H9 (cell line): Measurements from ENCODE around the gene WNT3. TPM values are rescaled to one million over a fixed set of nuclear protein-coding genes. Genes with fewer than 3 reads are reported as not detected.

Experiments
- DNase-seq: peaks from one replicate; pipeline ENCODE4 v3.0.0-alpha.2; 2017
- H2AFZ ChIP-seq: one replicate; pipeline ENCODE4 v1.6.1; 2013; ENCODE audit warnings: mild to moderate bottlenecking, low read length, control low read depth, moderate library complexity
- H2AK5ac ChIP-seq: 2 replicates; pipeline ENCODE4 v1.6.1; 2013; ENCODE audit warnings: low read length, control low read depth, mixed read lengths; ENCODE audit not compliant: insufficient read length
- H2BK120ac ChIP-seq: one replicate; pipeline ENCODE4 v1.6.1; 2013; ENCODE audit warnings: low read depth, mild to moderate bottlenecking, low read length, control low read depth, inconsistent platforms; ENCODE audit not compliant: poor library complexity, severe bottlenecking
- H2BK12ac ChIP-seq: 2 replicates; pipeline ENCODE4 v1.6.1; 2013; ENCODE audit warnings: low read length, control low read depth, mixed read lengths, low read depth; ENCODE audit not compliant: insufficient read length
- H2BK15ac ChIP-seq: 2 replicates; pipeline ENCODE4 v1.6.1; 2013; ENCODE audit warnings: low read depth, low read length, control low read depth
- H2BK20ac ChIP-seq: one replicate; pipeline ENCODE4 v1.6.1; 2013; ENCODE audit warnings: low read depth, mild to moderate bottlenecking, low read length, control low read depth, inconsistent platforms; ENCODE audit not compliant: poor library complexity, severe bottlenecking
- H2BK5ac ChIP-seq: 2 replicates; pipeline ENCODE4 v1.6.1; 2013; ENCODE audit warnings: low read length, control low read depth, mixed read lengths; ENCODE audit not compliant: insufficient read length
- H3K14ac ChIP-seq: 2 replicates; pipeline ENCODE4 v1.6.1; 2013; ENCODE audit warnings: low read length, control low read depth; ENCODE audit not compliant: insufficient read depth
- H3K18ac ChIP-seq: 2 replicates; pipeline ENCODE4 v1.6.1; 2013; ENCODE audit warnings: low read depth, mild to moderate bottlenecking, mixed read lengths, low read length, control low read depth; ENCODE audit not compliant: insufficient read length
- H3K23ac ChIP-seq: 2 replicates; pipeline ENCODE4 v1.6.1; 2013; ENCODE audit warnings: low read length, control low read depth, mixed read lengths, low read depth; ENCODE audit not compliant: insufficient read length
- H3K23me2 ChIP-seq: 2 replicates; pipeline ENCODE4 v1.6.1; 2013; ENCODE audit warnings: low read depth, mild to moderate bottlenecking, mixed read lengths, low read length, control low read depth; ENCODE audit not compliant: insufficient read length, poor library complexity, severe bottlenecking
- H3K27ac ChIP-seq: 2 replicates; pipeline ENCODE4 v1.5.1; 2013; ENCODE audit warnings: low read length, control low read depth, mixed read lengths, low read depth; ENCODE audit not compliant: insufficient read length
- H3K27me3 ChIP-seq: 2 replicates; pipeline ENCODE4 v1.6.1; 2013; ENCODE audit warnings: low read length, control low read depth, inconsistent platforms; ENCODE audit not compliant: insufficient read depth
- H3K4ac ChIP-seq: 2 replicates; pipeline ENCODE4 v1.6.1; 2013; ENCODE audit warnings: low read depth, mild to moderate bottlenecking, control low read depth, inconsistent platforms, low read length, moderate library complexity
- H3K4me1 ChIP-seq: 2 replicates; pipeline ENCODE4 v1.6.1; 2013; ENCODE audit warnings: low read length, control low read depth, inconsistent platforms; ENCODE audit not compliant: insufficient read depth
- H3K4me2 ChIP-seq: 2 replicates; pipeline ENCODE4 v1.6.1; 2013; ENCODE audit warnings: low read length, control low read depth, mixed read lengths; ENCODE audit not compliant: insufficient read length, insufficient read depth
- H3K56ac ChIP-seq: 2 replicates; pipeline ENCODE4 v1.6.1; 2013; ENCODE audit warnings: low read depth, mild to moderate bottlenecking, mixed read lengths, low read length, control low read depth; ENCODE audit not compliant: insufficient read length
- H3K79me1 ChIP-seq: 2 replicates; pipeline ENCODE4 v1.6.1; 2013; ENCODE audit warnings: low read depth, mild to moderate bottlenecking, moderate library complexity, low read length, control low read depth, inconsistent platforms; ENCODE audit not compliant: insufficient read depth, poor library complexity, severe bottlenecking
- H3K79me2 ChIP-seq: 2 replicates; pipeline ENCODE4 v1.6.1; 2013; ENCODE audit warnings: low read length, control low read depth, inconsistent platforms; ENCODE audit not compliant: insufficient read depth
- H3K9ac ChIP-seq: 2 replicates; pipeline ENCODE4 v1.6.1; 2013; ENCODE audit warnings: low read length, control low read depth, mixed read lengths; ENCODE audit not compliant: insufficient read length; ENCODE audit errors: extremely low read depth
- H3K9me3 ChIP-seq: one replicate; pipeline ENCODE4 v1.6.1; 2013; ENCODE audit warnings: low read depth, low read length, inconsistent platforms; ENCODE audit not compliant: control insufficient read depth
- H3T11ph ChIP-seq: one replicate; pipeline ENCODE4 v1.6.1; 2013; ENCODE audit warnings: mild to moderate bottlenecking, low read length, control low read depth, inconsistent platforms
- H4K20me1 ChIP-seq: one replicate; pipeline ENCODE4 v1.6.1; 2013; ENCODE audit not compliant: control insufficient read depth, insufficient read length, insufficient read depth
- H4K5ac ChIP-seq: 2 replicates; pipeline ENCODE4 v1.6.1; 2013; ENCODE audit warnings: low read depth, mild to moderate bottlenecking, mixed read lengths, low read length, control low read depth; ENCODE audit not compliant: insufficient read length
- H4K8ac ChIP-seq: replicated peaks from 2 replicates; pipeline ENCODE4 v1.6.1; 2013; ENCODE audit warnings: low read length, control low read depth, mixed read lengths, low read depth; ENCODE audit not compliant: insufficient read length
- H4K91ac ChIP-seq: 2 replicates; pipeline ENCODE4 v1.6.1; 2013; ENCODE audit warnings: low read depth, mild to moderate bottlenecking, moderate library complexity, mixed read lengths, low read length, control low read depth; ENCODE audit not compliant: insufficient read length
- H3K27ac Mint-ChIP-seq, 3 experiments: 2 replicates in 2 of 3; 3 replicates in 1 of 3; pipeline ENCODE4 v1.8.0; 2020 to 2021; ENCODE audit warnings: mixed read lengths in 3 of 3, mild to moderate bottlenecking in 1 of 3, moderate library complexity in 1 of 3
- H3K27me3 Mint-ChIP-seq: 2 replicates; pipeline ENCODE4 v1.8.0; 2021; ENCODE audit warnings: low read depth, mild to moderate bottlenecking, moderate library complexity, mixed read lengths
- H3K36me3 Mint-ChIP-seq, 3 experiments: 2 replicates in 2 of 3; 3 replicates in 1 of 3; pipeline ENCODE4 v1.8.0; 2020 to 2021; ENCODE audit warnings: low read depth in 3 of 3, mixed read lengths in 3 of 3; ENCODE audit not compliant: insufficient read depth in 1 of 3
- H3K4me1 Mint-ChIP-seq, 2 experiments: 2 replicates each; pipeline ENCODE4 v1.8.0; 2020; ENCODE audit warnings: mixed read lengths in 2 of 2
- H3K4me3 Mint-ChIP-seq, 2 experiments: 2 replicates in 1 of 2; 3 replicates in 1 of 2; pipeline ENCODE4 v1.8.0; 2020 to 2021; ENCODE audit warnings: mild to moderate bottlenecking in 2 of 2, mixed read lengths in 2 of 2, moderate library complexity in 1 of 2
- H3K9me3 Mint-ChIP-seq, 2 experiments: 2 replicates in 1 of 2; 3 replicates in 1 of 2; pipeline ENCODE4 v1.8.0; 2020; ENCODE audit warnings: mild to moderate bottlenecking in 2 of 2, mixed read lengths in 2 of 2, moderate library complexity in 1 of 2
- CTCF ChIP-seq: fragments of 200-600 bp; sonication (generic); conservative IDR thresholded peaks from 3 replicates; pipeline ENCODE4 v1.8.0; 2021; ENCODE audit warnings: antibody characterized with exemption, mild to moderate bottlenecking
- WGBS: extraction: QIAGEN DNeasy Blood & Tissue Kit; methylation state at CpG from one replicate; pipeline ENCODE4 v1.1.7; 2013; ENCODE audit warnings: missing lambda C conversion rate, low lambda C conversion rate, mixed read lengths; ENCODE audit not compliant: insufficient read length; ENCODE audit errors: extremely low coverage; 5-methylcytosine and 5-hydroxymethylcytosine counted together
- total RNA-seq: library from RNA; stranded (reverse); gene quantifications from 2 replicates; pipeline ENCODE4 v1.2.1, GENCODE V29; 2021

Gene WNT3
- total RNA-seq, 1 experiment from 2014 or later = 22.4 TPM

- Histone ChIP-seq H4K8ac (no peak overlapping the region), H4K5ac (no peak overlapping the region), H3K79me1 (no peaks in the 10 kb centered on the region), H4K20me1 (no peaks in the 10 kb centered on the region), H3K4me1 (0 out of 2 replicates have a peak, but pooled peaks cover 2% of the 10 kb centered on the region), H3K79me2 (no peaks in the 10 kb centered on the region), H3K27ac (no peak overlapping the region), H3K4ac (no peak overlapping the region), H2BK120ac (no peak overlapping the region), H3K9me3 (no peaks in the 10 kb centered on the region), H3K14ac (no peak overlapping the region), H3K18ac (no peak overlapping the region), H3K56ac (no peak overlapping the region), H3K9ac (no peak overlapping the region), H3K23ac (no peak overlapping the region), H3K27me3 (no peaks in the 10 kb centered on the region; the same call in 1 of the 2 replicates), H2AK5ac (no peak overlapping the region), H2BK5ac (no peak overlapping the region), H2BK12ac (no peak overlapping the region), H3T11ph (no peak overlapping the region), H4K91ac (no peak overlapping the region), H3K23me2 (no peaks in the 10 kb centered on the region), H2BK20ac (no peak overlapping the region), H2BK15ac (no peak overlapping the region), H3K4me2 (no peak overlapping the region), H2AFZ (no peak overlapping the region)
- no CpG with 5 or more reads among the region's 8 CpGs for WGBS
- peaks cover 5 to 12% of the 10 kb centered on the region in 2 experiments; a peak in 4 of 5 replicates for H3K9me3 Mint-ChIP-seq
- H3K4me1 Mint-ChIP-seq = peaks cover 25 to 40% of the 10 kb centered on the region in 2 experiments
- H3K36me3 Mint-ChIP-seq = peaks cover 2 to 20% (median 9%) of the 10 kb centered on the region in 3 experiments; a peak in 5 of 7 replicates
- H3K27me3 Mint-ChIP-seq = peaks cover 76% of the 10 kb centered on the region
- no peak overlapping the region for H3K4me3 Mint-ChIP-seq
- DNase-seq = no peak
- no peak for TF ChIP-seq CTCF
- H3K27ac Mint-ChIP-seq = no peak overlapping the region; a peak in 1 of 7 replicates
Measured at GRCh38 chr17:46789610-46790009, 28.9 kb downstream of the WNT3 start.
